ENCODE results near the gene AMN1. TPM values are rescaled to one million over a fixed set of nuclear protein-coding genes. Genes with fewer than 3 reads are reported as not detected.
"Not testable (repeated sequence)": the region's sequence is repeated elsewhere in the genome, so short reads cannot be mapped to it uniquely, and the experiment has no call there.

AMN1 gene
- polyA plus RNA-seq, 1 experiment, result 11.9 TPM

DNA sequence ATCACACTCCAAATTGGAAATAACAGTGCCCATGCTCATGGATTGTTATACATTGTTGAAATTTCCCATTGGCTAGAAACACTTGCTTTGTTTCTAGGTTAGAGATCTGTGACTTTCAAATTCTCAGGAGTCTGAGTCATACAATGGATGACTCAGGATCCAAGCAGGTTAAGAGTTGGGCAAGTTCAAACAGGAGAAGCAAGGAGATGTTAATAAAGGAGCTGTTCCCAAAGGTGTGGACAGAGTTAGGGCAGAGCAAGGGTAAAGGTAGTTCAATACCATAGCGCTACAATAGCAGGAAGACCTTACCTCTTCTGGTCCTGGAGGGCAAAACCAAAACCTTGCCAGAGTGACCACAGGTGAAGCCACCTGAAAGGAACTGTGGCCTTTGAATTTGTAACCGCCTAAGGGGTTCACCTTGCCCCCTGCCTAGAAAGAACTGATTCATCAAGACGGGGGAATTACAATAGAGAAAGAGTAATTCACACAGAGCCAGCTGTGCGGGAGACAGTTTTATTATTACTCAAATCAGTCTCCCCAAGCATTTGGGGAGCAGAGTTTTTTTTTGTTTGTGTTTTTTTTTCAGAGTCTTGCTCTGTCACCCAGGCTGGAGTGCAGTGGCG lies 4.2 kb upstream of the AMN1 start:
- ChIA-PET POLR2A (interaction anchor here (0.5 kb wide), 1 partner anchor 17 kb away, joined by 5 read pairs; no protein-coding TSS in a partner anchor), CTCF (interaction anchor here (0.7 kb wide), 1 partner anchor 10 kb away, joined by 3 read pairs; no protein-coding TSS in a partner anchor)
- peak overlapping the region; percentile 57 for H3K27ac ChIP-seq (ENCODE audit: low read depth, low read length)

GRCh38 chr12:31731203-31731602 lies 2.4 kb upstream of the AMN1 start:
- POLR2A ChIA-PET; H3K27ac ChIP-seq (ENCODE audit: low read depth, low read length): not testable (repeated sequence)

More for the DNA sequence above, 4.2 kb upstream of the AMN1 start:
- no peak for DNase-seq (ENCODE audit: low read depth, low spot score)
- H3K4me3 ChIP-seq (ENCODE audit: low read depth, low read length), result no peak overlapping the region
- TF ChIP-seq, protein P1, sequence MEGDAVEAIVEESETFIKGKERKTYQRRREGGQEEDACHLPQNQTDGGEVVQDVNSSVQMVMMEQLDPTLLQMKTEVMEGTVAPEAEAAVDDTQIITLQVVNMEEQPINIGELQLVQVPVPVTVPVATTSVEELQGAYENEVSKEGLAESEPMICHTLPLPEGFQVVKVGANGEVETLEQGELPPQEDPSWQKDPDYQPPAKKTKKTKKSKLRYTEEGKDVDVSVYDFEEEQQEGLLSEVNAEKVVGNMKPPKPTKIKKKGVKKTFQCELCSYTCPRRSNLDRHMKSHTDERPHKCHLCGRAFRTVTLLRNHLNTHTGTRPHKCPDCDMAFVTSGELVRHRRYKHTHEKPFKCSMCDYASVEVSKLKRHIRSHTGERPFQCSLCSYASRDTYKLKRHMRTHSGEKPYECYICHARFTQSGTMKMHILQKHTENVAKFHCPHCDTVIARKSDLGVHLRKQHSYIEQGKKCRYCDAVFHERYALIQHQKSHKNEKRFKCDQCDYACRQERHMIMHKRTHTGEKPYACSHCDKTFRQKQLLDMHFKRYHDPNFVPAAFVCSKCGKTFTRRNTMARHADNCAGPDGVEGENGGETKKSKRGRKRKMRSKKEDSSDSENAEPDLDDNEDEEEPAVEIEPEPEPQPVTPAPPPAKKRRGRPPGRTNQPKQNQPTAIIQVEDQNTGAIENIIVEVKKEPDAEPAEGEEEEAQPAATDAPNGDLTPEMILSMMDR (IDR thresholded peaks at IDR 0.05; ENCODE audit: low read depth, low read length), result no peak
- no peaks in the 10 kb centered on the region for H3K27me3 ChIP-seq (ENCODE audit: control insufficient read depth, insufficient read depth, low read length)
- peaks cover 2% of the 10 kb centered on the region; the same call in 1 of the 2 replicates for H3K9me3 ChIP-seq (ENCODE audit: control insufficient read depth, insufficient read depth, low read length)

DNA sequence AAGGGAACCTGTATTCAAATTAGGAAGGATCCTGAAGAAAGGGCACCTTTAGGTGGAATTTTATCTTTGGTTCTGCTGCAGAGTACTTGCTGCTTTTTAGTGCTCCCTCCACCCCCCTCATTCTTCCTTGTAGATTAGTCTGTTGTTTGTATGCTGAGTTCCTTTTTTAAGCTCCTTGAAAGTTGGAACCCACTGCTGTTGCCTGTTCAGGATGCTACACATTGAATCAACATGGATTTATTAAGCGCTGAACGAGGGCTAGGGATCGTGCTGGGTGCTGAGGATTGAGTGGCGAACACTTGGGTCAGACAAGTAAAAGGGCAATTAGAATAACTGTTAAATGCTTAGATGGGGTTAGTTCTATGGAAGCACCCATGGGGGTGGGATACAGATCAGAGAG lies 884 bp upstream of the AMN1 start:
- DNase-seq (ENCODE audit: low read depth, low spot score), result no peak
- TF ChIP-seq, protein P1 (IDR thresholded peaks at IDR 0.05; ENCODE audit: low read depth, low read length), result no peak
- POLR2A ChIA-PET, result no interaction called here
- Histone ChIP-seq H3K27ac (ENCODE audit: low read depth, low read length) (no peak overlapping the region), H3K9me3 (ENCODE audit: control insufficient read depth, insufficient read depth, low read length) (peaks cover 2% of the 10 kb centered on the region; the same call in 1 of the 2 replicates), H3K27me3 (ENCODE audit: control insufficient read depth, insufficient read depth, low read length) (no peaks in the 10 kb centered on the region), H3K4me3 (ENCODE audit: low read depth, low read length) (peak overlapping the region; percentile 83)
- CTCF ChIA-PET, result interaction anchor here (1.0 to 1.1 kb wide), 2 partner anchors 76 to 327 kb away, joined by 4 to 5 read pairs; no protein-coding TSS in a partner anchor

More at GRCh38 chr12:31731203-31731602, 2.4 kb upstream of the AMN1 start:
- not testable (repeated sequence) for H3K4me3 ChIP-seq (ENCODE audit: low read depth, low read length); H3K27me3 ChIP-seq (ENCODE audit: control insufficient read depth, insufficient read depth, low read length); DNase-seq (ENCODE audit: low read depth, low spot score); H3K9me3 ChIP-seq (ENCODE audit: control insufficient read depth, insufficient read depth, low read length)
- CTCF ChIA-PET, result interaction anchor here (0.5 to 0.7 kb wide), 2 partner anchors 49 to 635 kb away, joined by 3 to 5 read pairs; no protein-coding TSS in a partner anchor

- no peak for DNase-seq (ENCODE audit: low read depth, low spot score)
- ChIA-PET POLR2A (interaction anchor here (0.6 to 1.3 kb wide), 3 partner anchors 13 to 232 kb away, joined by 3 read pairs; no protein-coding TSS in a partner anchor), CTCF (interaction anchor here (0.7 to 1.1 kb wide), 3 partner anchors 14 to 475 kb away, joined by 3 read pairs; no protein-coding TSS in a partner anchor)
- no peaks in the 10 kb centered on the region for H3K27me3 ChIP-seq (ENCODE audit: control insufficient read depth, insufficient read depth, low read length)
- H3K27ac ChIP-seq (ENCODE audit: low read depth, low read length), result peak overlapping the region; percentile 91
- H3K4me3 ChIP-seq (ENCODE audit: low read depth, low read length), result peak overlapping the region; percentile 83
- H3K9me3 ChIP-seq (ENCODE audit: control insufficient read depth, insufficient read depth, low read length), result peaks cover 2% of the 10 kb centered on the region; the same call in 1 of the 2 replicates
- TF ChIP-seq, protein P1 (IDR thresholded peaks at IDR 0.05; ENCODE audit: low read depth, low read length), result no peak
Measured at GRCh38 chr12:31728289-31728916, 418 bp downstream of the AMN1 start.

DNA sequence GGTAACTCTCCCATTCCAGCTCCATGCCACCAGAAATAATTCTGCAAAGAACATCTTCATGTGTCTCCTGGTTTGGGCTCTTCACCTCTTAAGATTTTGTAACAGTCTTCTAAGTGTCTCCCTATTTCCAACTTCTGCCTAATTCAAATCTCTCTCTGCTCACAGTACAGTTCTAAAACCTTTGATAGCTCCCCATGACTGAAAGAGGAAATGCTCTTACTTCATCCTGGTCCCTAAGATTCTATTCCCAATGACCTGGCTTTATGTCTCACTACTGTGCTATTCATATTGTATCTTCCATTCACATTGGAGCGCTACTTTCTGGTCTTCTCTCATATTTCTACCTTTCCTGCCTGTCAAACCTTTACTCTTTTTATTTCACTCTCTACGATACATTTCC lies 1.6 kb downstream of the AMN1 start:
- Histone ChIP-seq H3K27ac (ENCODE audit: low read depth, low read length) (no peak overlapping the region), H3K9me3 (ENCODE audit: control insufficient read depth, insufficient read depth, low read length) (peaks cover 2% of the 10 kb centered on the region; the same call in 1 of the 2 replicates), H3K4me3 (ENCODE audit: low read depth, low read length) (no peak overlapping the region), H3K27me3 (ENCODE audit: control insufficient read depth, insufficient read depth, low read length) (no peaks in the 10 kb centered on the region)
- TF ChIP-seq, protein P1 (IDR thresholded peaks at IDR 0.05; ENCODE audit: low read depth, low read length), result no peak
- ChIA-PET POLR2A (no interaction called here), CTCF (no interaction called here)
- DNase-seq (ENCODE audit: low read depth, low spot score), result no peak

Measured in AG04450 (cell line).